Activated CD4-positive, alpha-beta T cell treated with anti-CD3 and anti-CD28 coated beads, Interleukin-2, Interleukin-6, amounts not matched to agents 100 ng/mL and 50 ng/mL, durations not matched to agents 16 hours and 8 hours (primary cell): ENCODE results near the gene MCF2L2.
"Not testable (repeated sequence)": the region's sequence is repeated elsewhere in the genome, so short reads cannot be mapped to it uniquely, and the experiment has no call there.

Experiments used
- DNase-seq: peaks from one replicate; pipeline ENCODE4 v3.0.0-alpha.2; 2020

Gene MCF2L2

DNA sequence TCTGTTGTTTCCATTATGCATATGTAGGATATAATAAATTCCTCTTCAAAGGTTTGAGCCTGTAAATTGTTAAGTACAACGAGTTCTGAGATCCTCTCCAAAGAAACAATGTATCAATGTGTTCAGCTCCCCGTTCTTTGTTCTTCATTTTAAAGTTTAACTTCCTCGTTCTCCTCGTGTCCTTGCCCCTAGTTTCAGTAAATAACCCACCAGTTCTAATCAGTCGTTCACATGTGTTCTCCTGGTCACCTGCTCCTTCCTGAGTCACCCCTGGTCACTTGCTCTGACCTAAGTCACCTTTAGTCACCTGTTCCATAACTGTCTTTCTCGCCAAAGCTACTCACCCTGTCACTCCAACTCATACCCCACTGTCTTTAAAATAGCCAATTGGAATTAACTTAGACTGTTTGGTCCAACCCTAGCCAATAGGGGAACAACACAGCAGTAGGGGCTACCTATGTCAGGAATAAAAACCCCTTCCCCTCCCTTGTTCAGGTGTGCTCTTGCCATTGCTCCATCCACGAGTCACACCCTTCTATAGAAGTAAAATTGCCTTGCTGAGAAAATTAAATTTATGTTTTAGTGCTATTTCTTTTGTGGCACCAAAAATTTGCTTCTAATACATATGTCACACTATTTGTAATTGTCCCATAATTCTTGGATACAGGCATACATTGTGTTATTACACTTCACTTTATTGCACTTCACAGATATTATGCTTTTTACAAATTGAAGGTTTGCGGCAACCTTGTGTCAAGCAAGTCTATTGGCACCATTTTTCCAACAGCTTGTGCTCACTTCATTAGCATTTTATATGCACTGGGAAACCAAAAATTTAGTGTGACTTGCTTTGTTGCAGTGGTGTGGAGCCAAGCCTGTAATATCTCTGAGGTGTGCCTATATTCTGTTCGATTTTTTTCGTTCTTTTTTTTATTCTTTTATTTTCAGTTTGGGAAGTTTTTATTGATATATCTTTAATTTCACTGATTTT, 15.3 kb upstream of the MCF2L2 start:
- DNase-seq = no peak

DNA sequence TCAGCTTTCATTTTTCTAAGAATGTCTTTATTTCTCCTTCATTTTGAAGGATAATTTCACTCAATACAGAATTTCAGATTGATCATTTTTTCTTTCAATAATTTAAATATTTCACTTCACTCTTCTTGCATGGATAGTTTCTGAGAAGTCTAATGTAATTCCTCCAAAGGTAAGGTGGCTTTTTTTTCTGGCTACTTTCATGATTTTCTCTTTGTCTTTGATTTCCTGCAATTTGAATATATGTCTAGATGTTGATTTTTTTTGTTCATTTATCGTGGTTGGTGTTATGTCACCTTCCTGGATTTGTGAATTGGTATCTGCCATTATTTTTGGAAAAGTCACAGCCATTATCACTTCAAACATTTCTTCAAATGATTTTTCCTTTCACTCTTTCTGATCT, 14.6 kb upstream of the MCF2L2 start:
- no peak for DNase-seq

GRCh38 chr3:183440521-183440920, 12.1 kb upstream of the MCF2L2 start:
- not testable (repeated sequence) for DNase-seq

DNA sequence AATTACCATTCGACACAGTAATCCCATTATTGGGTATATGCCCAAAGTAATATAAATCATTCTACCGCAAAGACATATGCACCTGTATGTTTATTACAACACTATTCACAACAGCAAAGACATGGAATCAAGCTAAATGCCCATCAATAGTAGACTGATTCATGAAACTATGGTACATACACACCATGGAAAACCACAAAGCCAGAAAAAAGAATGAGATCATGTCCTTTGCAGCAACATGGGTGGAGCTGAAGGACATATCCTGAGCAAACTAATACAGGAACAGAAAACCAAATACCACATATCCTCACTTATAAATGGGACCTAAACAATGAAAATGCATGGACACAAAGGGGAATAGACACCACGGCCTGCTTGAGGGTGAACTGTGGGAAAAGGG, 11.1 kb upstream of the MCF2L2 start:
- DNase-seq = peak; percentile 42

DNA sequence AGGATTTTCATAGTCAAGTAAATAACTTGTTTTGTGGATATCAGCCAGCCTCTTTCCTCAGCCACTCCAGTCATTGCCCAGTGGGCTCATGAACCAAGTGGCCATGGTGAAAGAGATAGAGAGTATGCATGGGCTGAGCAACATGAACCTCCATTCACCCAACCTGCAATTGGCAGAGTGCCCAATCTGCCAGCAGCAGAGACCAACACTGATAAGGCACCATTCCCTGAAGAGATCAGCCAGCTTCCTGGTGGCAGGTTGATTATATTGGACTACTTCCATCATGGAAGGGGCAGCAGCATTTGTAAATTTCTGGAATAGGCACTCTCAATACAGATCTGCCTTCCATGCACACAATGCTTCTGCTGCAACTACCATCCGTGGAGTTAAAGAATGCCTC, 10.3 kb upstream of the MCF2L2 start:
- DNase-seq = no peak

DNA sequence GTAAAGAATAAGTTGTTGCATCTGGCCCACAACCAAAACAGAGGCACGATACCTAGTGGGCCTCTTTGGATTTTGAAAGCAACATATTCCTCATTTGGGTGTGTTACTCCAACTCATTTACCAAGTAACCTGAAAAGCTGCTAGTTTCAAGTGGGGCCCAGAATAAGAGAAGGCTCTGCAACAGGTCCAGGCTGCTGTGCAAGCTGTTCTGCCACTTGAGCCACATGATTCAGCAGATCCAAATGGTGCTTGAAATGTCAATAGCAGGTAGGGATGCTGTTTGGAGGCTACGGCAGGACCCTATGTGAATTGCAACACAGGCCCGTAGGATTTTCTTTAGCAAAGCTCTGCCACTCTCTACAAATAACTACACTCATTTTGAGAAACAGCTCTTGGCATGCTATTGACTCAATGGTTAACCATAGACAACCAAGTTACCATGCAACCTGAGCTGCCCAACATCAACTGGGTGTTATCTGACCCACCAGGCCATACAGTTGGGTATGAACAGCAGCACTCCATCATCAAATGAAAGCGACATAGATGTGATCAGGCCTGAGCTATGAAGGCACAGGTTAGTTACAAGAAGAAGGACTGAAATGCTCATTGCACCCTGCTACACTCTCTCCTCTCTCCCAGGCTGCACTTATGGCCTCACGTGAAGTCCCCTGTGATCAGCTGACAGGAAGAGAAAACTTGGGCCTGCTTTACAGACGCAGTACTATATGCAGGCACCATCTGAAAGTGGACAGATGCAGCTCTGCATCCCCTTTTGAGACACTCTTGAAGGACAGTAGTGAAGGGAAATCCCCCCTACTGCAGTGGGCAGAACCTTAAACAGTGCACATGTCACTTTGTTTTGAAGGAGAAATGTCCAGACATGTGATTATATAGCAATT, 9.5 kb upstream of the MCF2L2 start:
- peak; percentile 79 for DNase-seq

- peak; percentile 62 for DNase-seq
Observed at GRCh38 chr3:183437061-183437460, 8.6 kb upstream of the MCF2L2 start.

DNA sequence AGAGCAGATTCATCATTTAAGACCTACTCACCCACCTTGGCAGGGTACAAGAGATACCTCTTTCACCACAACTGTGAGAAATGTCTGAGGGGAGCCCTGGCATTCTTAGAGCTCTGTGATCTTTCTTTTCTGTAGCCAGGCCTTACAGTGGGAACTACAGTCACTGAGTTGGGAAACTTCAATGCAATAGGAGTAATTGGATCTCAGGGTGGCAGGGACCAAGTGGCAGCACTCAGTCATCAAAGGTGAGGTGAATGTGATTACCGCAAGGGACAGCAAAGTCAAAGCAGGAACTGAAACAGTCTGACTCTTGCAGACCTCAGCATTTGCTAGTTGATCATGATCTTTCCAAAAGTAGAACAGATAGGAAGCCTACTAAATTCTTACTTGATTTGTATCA, 7.2 kb upstream of the MCF2L2 start:
- DNase-seq = peak; percentile 86

DNA sequence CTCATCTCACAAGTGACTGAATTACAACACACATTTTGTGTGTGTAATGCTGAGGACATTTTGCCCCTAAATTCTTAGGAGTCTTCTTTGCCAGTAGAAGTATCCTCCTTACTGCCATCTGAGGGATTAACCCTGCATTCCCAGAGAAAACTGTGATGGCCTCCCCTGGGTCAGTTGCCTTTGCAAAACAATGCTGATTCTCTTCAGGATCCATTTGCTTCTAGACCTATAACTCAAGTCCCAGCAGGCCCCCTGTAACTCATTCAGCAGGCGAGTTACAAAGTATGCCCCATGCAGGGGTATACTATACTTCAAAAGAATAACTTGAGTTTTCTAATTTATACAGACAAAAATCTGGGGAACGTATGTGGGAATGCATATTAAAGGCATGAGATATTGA, 6.6 kb upstream of the MCF2L2 start:
- no peak for DNase-seq

DNA sequence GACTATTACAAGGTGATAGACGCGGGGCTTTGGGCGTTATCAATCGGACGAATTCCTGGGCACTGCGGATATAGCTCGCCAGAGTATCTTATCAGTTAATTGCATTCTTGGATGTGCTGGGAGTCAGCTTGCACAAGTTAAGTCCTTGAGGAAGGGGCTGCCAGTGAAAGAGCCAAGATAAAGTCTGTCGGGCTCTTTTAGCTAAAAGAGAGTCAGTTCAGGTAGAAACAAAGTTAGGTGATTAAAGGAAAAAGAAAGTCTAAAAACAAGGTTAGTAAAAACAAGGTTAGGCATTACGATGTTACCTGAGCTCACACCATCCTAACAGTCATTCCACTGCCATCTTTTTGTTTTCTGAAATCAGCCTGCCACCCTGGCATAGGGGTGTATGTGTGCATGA, 6.1 kb upstream of the MCF2L2 start:
- no peak for DNase-seq

DNA sequence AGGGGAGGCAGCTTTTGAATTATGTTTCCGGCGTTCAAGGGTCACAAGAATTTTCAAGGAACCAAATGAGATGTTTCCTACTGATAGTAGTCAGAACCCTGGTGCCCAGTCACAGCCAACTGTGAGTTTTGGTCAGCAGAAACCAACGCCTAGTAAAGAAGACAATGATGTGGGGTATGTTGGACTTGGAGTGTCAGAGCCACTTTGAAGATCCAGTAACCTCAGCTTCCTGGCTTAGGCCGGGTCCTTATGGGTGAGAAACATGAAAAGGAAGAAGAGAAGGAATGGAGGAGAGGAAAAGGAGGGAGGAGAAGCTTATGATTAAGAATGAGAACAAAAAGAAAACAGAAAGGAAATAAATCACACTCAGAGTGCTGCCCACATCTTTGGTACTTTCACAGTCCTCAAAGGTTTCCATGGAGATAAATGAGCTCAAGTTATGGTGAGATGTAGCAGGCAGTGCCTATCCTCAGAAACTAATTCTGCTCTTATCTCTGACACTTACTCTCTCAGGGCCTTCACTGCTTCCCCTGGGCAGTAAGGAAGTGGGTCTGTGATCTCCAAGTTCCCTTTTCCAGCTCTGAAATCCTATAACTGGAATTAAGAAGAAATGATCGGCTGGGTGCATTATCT, 2.0 kb upstream of the MCF2L2 start:
- peak; percentile 76 for DNase-seq

GRCh38 chr3:183427876-183428446, 458 bp downstream of the MCF2L2 start:
- DNase-seq = peak; percentile 48

- DNase-seq = no peak
Observed at GRCh38 chr3:183427196-183427875, 1.1 kb downstream of the MCF2L2 start.

- not testable (repeated sequence) for DNase-seq
Observed at GRCh38 chr3:183418807-183419206, 9.6 kb downstream of the MCF2L2 start.

DNA sequence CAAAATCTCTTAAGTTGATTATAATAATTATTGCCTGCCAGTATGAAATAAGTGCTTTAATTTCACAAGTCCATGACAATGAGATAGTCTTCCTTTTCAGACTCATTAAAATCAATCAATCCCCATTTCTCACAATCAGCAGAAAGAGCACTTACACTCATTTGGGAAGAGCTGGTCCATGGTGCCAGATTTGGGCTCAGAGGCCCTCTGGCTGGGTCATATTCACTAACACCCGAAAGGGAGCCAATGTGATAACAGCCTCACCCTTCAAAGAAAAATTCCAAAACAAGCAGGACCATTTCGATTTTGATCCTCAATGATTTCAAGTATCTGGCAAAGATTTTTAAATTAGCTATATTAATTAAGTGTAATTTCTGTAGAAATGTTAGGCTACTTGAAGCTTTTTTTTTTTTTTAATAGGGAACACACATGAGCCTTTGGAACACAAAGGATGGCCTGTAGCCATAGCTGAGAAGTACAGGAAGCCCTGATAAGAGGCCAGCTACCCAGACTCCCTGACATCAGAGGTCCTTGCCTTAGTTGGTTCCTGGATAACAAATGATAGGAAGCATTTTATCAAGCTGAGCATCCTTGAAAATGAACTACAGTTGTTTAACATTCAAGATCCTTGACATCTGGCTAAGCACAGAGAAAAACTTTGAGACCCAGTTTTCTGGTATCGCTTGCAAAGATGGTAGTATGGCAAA, 17.1 kb downstream of the MCF2L2 start:
- no peak for DNase-seq

DNA sequence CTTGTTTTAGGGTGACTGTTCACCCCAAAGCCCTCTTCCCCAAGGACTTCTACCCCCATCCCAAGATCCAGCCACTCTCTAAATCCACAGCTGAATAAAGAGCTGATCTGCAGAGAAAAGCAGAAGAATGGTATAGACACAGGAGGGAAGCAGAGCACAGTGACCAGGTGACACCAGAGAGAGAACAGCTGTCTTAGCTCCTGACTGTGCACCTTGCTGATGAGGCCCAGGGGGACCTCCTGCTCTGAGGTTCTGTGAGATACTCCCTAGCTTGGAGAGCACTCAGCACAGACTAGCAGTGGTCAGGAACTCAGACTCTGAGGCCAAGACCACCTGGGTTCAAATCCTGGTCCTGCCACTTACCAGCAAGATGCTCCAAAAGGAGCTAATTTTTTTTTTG, 17.7 kb downstream of the MCF2L2 start:
- no peak for DNase-seq

- DNase-seq = no peak
Observed at GRCh38 chr3:183410280-183410679, 18.1 kb downstream of the MCF2L2 start.

DNA sequence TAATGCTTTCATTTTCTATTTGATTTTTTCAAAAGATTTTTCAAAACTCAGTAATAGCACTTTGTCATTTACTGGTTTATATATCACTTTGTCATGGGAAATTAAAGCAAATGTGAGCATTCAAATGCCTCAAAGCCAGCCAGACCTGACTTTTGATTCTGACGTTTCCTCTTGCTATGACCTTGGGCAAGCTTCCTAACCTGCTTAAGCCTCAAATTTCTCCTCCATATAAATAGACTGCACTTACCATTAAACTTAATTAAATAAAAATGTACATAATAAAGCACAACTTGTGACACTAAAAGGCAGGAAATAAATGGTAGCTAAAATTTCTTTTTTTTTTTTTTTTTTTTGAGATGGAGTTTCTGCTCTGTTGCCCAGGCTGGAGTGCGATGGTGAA, 19.2 kb downstream of the MCF2L2 start:
- no peak for DNase-seq

GRCh38 chr3:183401678-183402077, 26.7 kb downstream of the MCF2L2 start:
- no peak for DNase-seq

DNA sequence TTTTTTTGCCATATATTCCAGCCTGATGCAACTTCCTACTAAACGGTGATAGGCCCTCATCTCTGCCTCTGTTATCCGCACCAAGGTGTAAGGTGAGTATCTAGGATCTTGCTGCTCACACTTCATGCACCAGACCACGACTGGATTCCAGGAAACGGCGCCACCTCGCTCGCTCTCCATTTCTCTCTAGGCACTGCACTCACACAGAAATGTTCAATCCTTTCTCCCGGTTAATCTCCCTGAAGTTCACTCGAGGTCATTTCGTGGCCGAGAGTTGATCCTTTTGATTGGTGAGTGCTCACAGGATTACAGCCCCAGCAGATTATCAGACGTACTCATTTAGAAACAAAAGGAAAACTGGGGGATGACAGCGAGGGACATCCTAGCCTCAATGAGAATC, 28.1 kb downstream of the MCF2L2 start:
- DNase-seq = no peak

- DNase-seq = no peak
Observed at GRCh38 chr3:183396662-183397391, 31.6 kb downstream of the MCF2L2 start.
